ENCODE data around the gene KAZALD1. TPM values are rescaled to one million over a fixed set of nuclear protein-coding genes. Genes with fewer than 3 reads are reported as not detected.

The KAZALD1 gene
- total and polyA plus RNA-seq, 4 donors, result 2.5 to 10.0 (median 4.3) TPM

GRCh38 chr10:101090597-101090996, 28.8 kb downstream of the KAZALD1 start:
- H3K27me3 ChIP-seq (ENCODE audit: control insufficient read depth, insufficient read depth, low read length), result peaks cover 71% of the 10 kb centered on the region

GRCh38 chr10:101091546-101092290, 29.9 kb downstream of the KAZALD1 start:
- Histone ChIP-seq H3K9me3 (ENCODE audit: control insufficient read depth, insufficient read depth, low read length) (no peaks in the 10 kb centered on the region), H3K4me1 (ENCODE audit: control insufficient read depth, insufficient read depth, low read length) (peaks cover 11% of the 10 kb centered on the region), H3K27me3 (ENCODE audit: control insufficient read depth, insufficient read depth, low read length) (peaks cover 62% of the 10 kb centered on the region), H3K27ac (ENCODE audit: low read depth, low read length) (no peak overlapping the region), H3K36me3 (ENCODE audit: control insufficient read depth, insufficient read depth, low read length) (no peaks in the 10 kb centered on the region), H3K4me3 (ENCODE audit: low read depth, low read length) (no peak overlapping the region)
- DNase-seq (ENCODE audit: low read depth in 4 of 6, low spot score in 6 of 6), result no peak
- WGBS (ENCODE audit: insufficient coverage), result 42% methylated on average over 7 of the region's 12 CpGs

More at GRCh38 chr10:101090597-101090996, 28.8 kb downstream of the KAZALD1 start:
- no CpG with 5 or more reads among the region's 5 CpGs for WGBS (ENCODE audit: insufficient coverage)
- peaks cover 10% of the 10 kb centered on the region for H3K4me1 ChIP-seq (ENCODE audit: control insufficient read depth, insufficient read depth, low read length)
- H3K27ac ChIP-seq (ENCODE audit: low read depth, low read length), result no peak overlapping the region
- H3K36me3 ChIP-seq (ENCODE audit: control insufficient read depth, insufficient read depth, low read length), result no peaks in the 10 kb centered on the region
- no peak overlapping the region for H3K4me3 ChIP-seq (ENCODE audit: low read depth, low read length)
- no peaks in the 10 kb centered on the region for H3K9me3 ChIP-seq (ENCODE audit: control insufficient read depth, insufficient read depth, low read length)
- no peak for DNase-seq (ENCODE audit: low read depth in 4 of 6, low spot score in 6 of 6)

- WGBS (ENCODE audit: insufficient coverage), result 47% methylated on average over 5 of the region's 9 CpGs
- no peak for DNase-seq (ENCODE audit: low read depth in 4 of 6, low spot score in 6 of 6)
- Histone ChIP-seq H3K4me1 (ENCODE audit: control insufficient read depth, insufficient read depth, low read length) (peaks cover 11% of the 10 kb centered on the region), H3K4me3 (ENCODE audit: low read depth, low read length) (no peak overlapping the region), H3K27ac (ENCODE audit: low read depth, low read length) (no peak overlapping the region), H3K36me3 (ENCODE audit: control insufficient read depth, insufficient read depth, low read length) (no peaks in the 10 kb centered on the region), H3K27me3 (ENCODE audit: control insufficient read depth, insufficient read depth, low read length) (peaks cover 54% of the 10 kb centered on the region), H3K9me3 (ENCODE audit: control insufficient read depth, insufficient read depth, low read length) (no peaks in the 10 kb centered on the region)
Measured at GRCh38 chr10:101092881-101093354, 31.1 kb downstream of the KAZALD1 start.

GRCh38 chr10:101094121-101094879, 32.5 kb downstream of the KAZALD1 start:
- H3K27ac ChIP-seq (ENCODE audit: low read depth, low read length), result no peak overlapping the region
- no peak overlapping the region for H3K4me3 ChIP-seq (ENCODE audit: low read depth, low read length)
- no peaks in the 10 kb centered on the region for H3K36me3 ChIP-seq (ENCODE audit: control insufficient read depth, insufficient read depth, low read length)
- H3K9me3 ChIP-seq (ENCODE audit: control insufficient read depth, insufficient read depth, low read length), result no peaks in the 10 kb centered on the region
- H3K27me3 ChIP-seq (ENCODE audit: control insufficient read depth, insufficient read depth, low read length), result peaks cover 48% of the 10 kb centered on the region
- DNase-seq (ENCODE audit: low read depth in 4 of 6, low spot score in 6 of 6), result no peak
- 50% methylated on average over 11 of the region's 14 CpGs for WGBS (ENCODE audit: insufficient coverage)
- H3K4me1 ChIP-seq (ENCODE audit: control insufficient read depth, insufficient read depth, low read length), result peaks cover 11% of the 10 kb centered on the region

GRCh38 chr10:101095004-101095403, 33.2 kb downstream of the KAZALD1 start:
- no peaks in the 10 kb centered on the region for H3K9me3 ChIP-seq (ENCODE audit: control insufficient read depth, insufficient read depth, low read length)
- peak in 1 of 6 donors; percentile 37 for DNase-seq (ENCODE audit: low read depth in 4 of 6, low spot score in 6 of 6)
- WGBS (ENCODE audit: insufficient coverage), result 40% methylated on average over 1 of the region's 6 CpGs
- H3K27me3 ChIP-seq (ENCODE audit: control insufficient read depth, insufficient read depth, low read length), result peaks cover 49% of the 10 kb centered on the region
- H3K4me3 ChIP-seq (ENCODE audit: low read depth, low read length), result no peak overlapping the region
- H3K36me3 ChIP-seq (ENCODE audit: control insufficient read depth, insufficient read depth, low read length), result no peaks in the 10 kb centered on the region
- no peak overlapping the region for H3K27ac ChIP-seq (ENCODE audit: low read depth, low read length)
- peaks cover 11% of the 10 kb centered on the region for H3K4me1 ChIP-seq (ENCODE audit: control insufficient read depth, insufficient read depth, low read length)

GRCh38 chr10:101095550-101096213, 33.9 kb downstream of the KAZALD1 start:
- WGBS (ENCODE audit: insufficient coverage), result 17% methylated on average over 5 of the region's 7 CpGs

GRCh38 chr10:101096378-101096777, 34.6 kb downstream of the KAZALD1 start:
- WGBS (ENCODE audit: insufficient coverage), result 84% methylated on average over 3 of the region's 4 CpGs

More at GRCh38 chr10:101095550-101096213, 33.9 kb downstream of the KAZALD1 start:
- H3K27me3 ChIP-seq (ENCODE audit: control insufficient read depth, insufficient read depth, low read length), result peaks cover 54% of the 10 kb centered on the region
- H3K36me3 ChIP-seq (ENCODE audit: control insufficient read depth, insufficient read depth, low read length), result no peaks in the 10 kb centered on the region
- H3K9me3 ChIP-seq (ENCODE audit: control insufficient read depth, insufficient read depth, low read length), result no peaks in the 10 kb centered on the region
- no peak overlapping the region for H3K27ac ChIP-seq (ENCODE audit: low read depth, low read length)
- no peak overlapping the region for H3K4me3 ChIP-seq (ENCODE audit: low read depth, low read length)
- H3K4me1 ChIP-seq (ENCODE audit: control insufficient read depth, insufficient read depth, low read length), result peaks cover 11% of the 10 kb centered on the region
- peak in 5 of 6 donors; percentile 5 to 63 (median 14) for DNase-seq (ENCODE audit: low read depth in 4 of 6, low spot score in 6 of 6)

GRCh38 chr10:101097881-101098280, 36.1 kb downstream of the KAZALD1 start:
- H3K4me1 ChIP-seq (ENCODE audit: control insufficient read depth, insufficient read depth, low read length), result peaks cover 8% of the 10 kb centered on the region
- 39% methylated on average over 4 of the region's 4 CpGs for WGBS (ENCODE audit: insufficient coverage)
- peaks cover 52% of the 10 kb centered on the region for H3K27me3 ChIP-seq (ENCODE audit: control insufficient read depth, insufficient read depth, low read length)
- no peaks in the 10 kb centered on the region for H3K36me3 ChIP-seq (ENCODE audit: control insufficient read depth, insufficient read depth, low read length)
- no peak overlapping the region for H3K4me3 ChIP-seq (ENCODE audit: low read depth, low read length)
- H3K27ac ChIP-seq (ENCODE audit: low read depth, low read length), result no peak overlapping the region
- no peak for DNase-seq (ENCODE audit: low read depth in 4 of 6, low spot score in 6 of 6)
- no peaks in the 10 kb centered on the region for H3K9me3 ChIP-seq (ENCODE audit: control insufficient read depth, insufficient read depth, low read length)

More at GRCh38 chr10:101096378-101096777, 34.6 kb downstream of the KAZALD1 start:
- H3K27ac ChIP-seq (ENCODE audit: low read depth, low read length), result no peak overlapping the region
- no peaks in the 10 kb centered on the region for H3K9me3 ChIP-seq (ENCODE audit: control insufficient read depth, insufficient read depth, low read length)
- no peak overlapping the region for H3K4me3 ChIP-seq (ENCODE audit: low read depth, low read length)
- no peak for DNase-seq (ENCODE audit: low read depth in 4 of 6, low spot score in 6 of 6)
- H3K27me3 ChIP-seq (ENCODE audit: control insufficient read depth, insufficient read depth, low read length), result peaks cover 52% of the 10 kb centered on the region
- no peaks in the 10 kb centered on the region for H3K36me3 ChIP-seq (ENCODE audit: control insufficient read depth, insufficient read depth, low read length)
- peaks cover 8% of the 10 kb centered on the region for H3K4me1 ChIP-seq (ENCODE audit: control insufficient read depth, insufficient read depth, low read length)

- peaks cover 49% of the 10 kb centered on the region for H3K27me3 ChIP-seq (ENCODE audit: control insufficient read depth, insufficient read depth, low read length)
- WGBS (ENCODE audit: insufficient coverage), result 85% methylated on average over 4 of the region's 6 CpGs
- no peaks in the 10 kb centered on the region for H3K36me3 ChIP-seq (ENCODE audit: control insufficient read depth, insufficient read depth, low read length)
Measured at GRCh38 chr10:101099901-101100300, 38.1 kb downstream of the KAZALD1 start.

More at GRCh38 chr10:101099901-101100300, 38.1 kb downstream of the KAZALD1 start:
- Histone ChIP-seq H3K9me3 (ENCODE audit: control insufficient read depth, insufficient read depth, low read length) (no peaks in the 10 kb centered on the region), H3K27ac (ENCODE audit: low read depth, low read length) (no peak overlapping the region), H3K4me1 (ENCODE audit: control insufficient read depth, insufficient read depth, low read length) (peaks cover 3% of the 10 kb centered on the region), H3K4me3 (ENCODE audit: low read depth, low read length) (no peak overlapping the region)
- no peak for DNase-seq (ENCODE audit: low read depth in 4 of 6, low spot score in 6 of 6)
